Glutamatergic neuron (in vitro differentiated cells): ENCODE results near the gene ZNF385A. TPM values are rescaled to one million over a fixed set of nuclear protein-coding genes. Genes with fewer than 3 reads are reported as not detected.

Experiments used
- DNase-seq: peaks from one replicate; pipeline ENCODE4 v3.0.0; 2022
- H3K27ac Mint-ChIP-seq: one replicate; pipeline ENCODE4 v1.8.0; 2020; ENCODE audit warnings: mild to moderate bottlenecking, mixed read lengths, inconsistent platforms; ENCODE audit not compliant: unreplicated experiment
- H3K27me3 Mint-ChIP-seq: one replicate; pipeline ENCODE4 v1.8.0; 2020; ENCODE audit warnings: mild to moderate bottlenecking, moderate library complexity, mixed read lengths, inconsistent platforms; ENCODE audit not compliant: unreplicated experiment
- H3K36me3 Mint-ChIP-seq: one replicate; pipeline ENCODE4 v1.8.0; 2020; ENCODE audit warnings: mild to moderate bottlenecking, mixed read lengths, inconsistent platforms; ENCODE audit not compliant: unreplicated experiment
- H3K4me1 Mint-ChIP-seq: one replicate; pipeline ENCODE4 v1.8.0; 2020; ENCODE audit warnings: mild to moderate bottlenecking, low read depth, mixed read lengths, inconsistent platforms; ENCODE audit not compliant: unreplicated experiment
- H3K4me3 Mint-ChIP-seq: one replicate; pipeline ENCODE4 v1.8.0; 2020; ENCODE audit warnings: mild to moderate bottlenecking, mixed read lengths, inconsistent platforms; ENCODE audit not compliant: unreplicated experiment
- H3K9me3 Mint-ChIP-seq: one replicate; pipeline ENCODE4 v1.8.0; 2020; ENCODE audit warnings: mild to moderate bottlenecking, moderate library complexity, mixed read lengths, inconsistent platforms; ENCODE audit not compliant: unreplicated experiment
- CTCF ChIP-seq: fragments of 200-600 bp; sonication (generic); IDR thresholded peaks from one replicate; pipeline ENCODE4 v1.5.0; 2021; ENCODE audit not compliant: partially characterized antibody, unreplicated experiment
- total RNA-seq: library from RNA; stranded (reverse); fragmentation: NEBNext Ultra II Directional; extraction: Animal tissue kit (Norgen Biotek cat#: 25700); gene quantifications from one replicate; pipeline ENCODE4 v1.2.1, GENCODE V29; 2021; ENCODE audit not compliant: unreplicated experiment

ZNF385A gene
- total RNA-seq, 1 donor from 2014 or later: 26.6 TPM

GRCh38 chr12:54341378-54342300, 42.9 kb downstream of the ZNF385A start:
- Mint-ChIP-seq H3K36me3 (no peaks in the 10 kb centered on the region), H3K4me1 (peaks cover 14% of the 10 kb centered on the region), H3K27ac (no peak overlapping the region), H3K9me3 (no peaks in the 10 kb centered on the region), H3K27me3 (peaks cover 1% of the 10 kb centered on the region), H3K4me3 (no peak overlapping the region)
- DNase-seq: no peak
- no peak for TF ChIP-seq CTCF

GRCh38 chr12:54340846-54341245, 43.7 kb downstream of the ZNF385A start:
- Mint-ChIP-seq H3K27ac (no peak overlapping the region), H3K4me1 (peaks cover 14% of the 10 kb centered on the region), H3K36me3 (no peaks in the 10 kb centered on the region), H3K27me3 (peaks cover 1% of the 10 kb centered on the region), H3K9me3 (no peaks in the 10 kb centered on the region), H3K4me3 (no peak overlapping the region)
- DNase-seq: no peak
- no peak for TF ChIP-seq CTCF

GRCh38 chr12:54338698-54339296, 45.7 kb downstream of the ZNF385A start:
- Mint-ChIP-seq H3K4me1 (peaks cover 14% of the 10 kb centered on the region), H3K9me3 (no peaks in the 10 kb centered on the region), H3K27me3 (peaks cover 1% of the 10 kb centered on the region), H3K27ac (no peak overlapping the region), H3K36me3 (no peaks in the 10 kb centered on the region), H3K4me3 (no peak overlapping the region)
- no peak for TF ChIP-seq CTCF
- DNase-seq: no peak

- peaks cover 14% of the 10 kb centered on the region for H3K4me1 Mint-ChIP-seq
- no peaks in the 10 kb centered on the region for H3K36me3 Mint-ChIP-seq
- TF ChIP-seq CTCF: no peak
- no peak overlapping the region for H3K4me3 Mint-ChIP-seq
- DNase-seq: no peak
- peaks cover 1% of the 10 kb centered on the region for H3K27me3 Mint-ChIP-seq
- H3K9me3 Mint-ChIP-seq: no peaks in the 10 kb centered on the region
- H3K27ac Mint-ChIP-seq: no peak overlapping the region
Measured at GRCh38 chr12:54337854-54338650, 46.5 kb downstream of the ZNF385A start.
